PC-3 (cell line): ENCODE data around the gene ESR1. TPM values are rescaled to one million over a fixed set of nuclear protein-coding genes. Genes with fewer than 3 reads are reported as not detected.

Experiments
- ATAC-seq: fragments of 200-7000 bp; cut with Tn5 transposase; 2 replicates; pipeline ENCODE4 v1.9.1; 2020; ENCODE audit warnings: mild to moderate bottlenecking, moderate library complexity
- BruUV-seq: library from RNA; stranded (reverse); fragments of 400-500 nt; replicated peaks from 2 replicates; lab custom pipeline; 2021; lab: Mats Ljungman, UMichigan
- CTCF ChIA-PET: fragments of 300-600 bp; sonication (Branson Sonifier 250); formaldehyde crosslinking; loops from one replicate; lab custom pipeline; 2022; ENCODE audit warnings: antibody characterized with exemption; lab: Charles Lee
- POLR2A ChIA-PET: fragments of 300-600 bp; sonication (Branson Sonifier 250); formaldehyde crosslinking; loops from one replicate; lab custom pipeline; 2022; ENCODE audit warnings: antibody characterized with exemption; ENCODE audit not compliant: unreplicated experiment; lab: Charles Lee
- DNase-seq: peaks from one replicate; pipeline ENCODE4 v3.0.0-alpha.2; 2015
- H2AFZ ChIP-seq: fragments of 300-600 bp; sonication (generic); 2 replicates; pipeline ENCODE4 v1.6.0; 2016; ENCODE audit warnings: antibody characterized with exemption, low read length
- H3F3A ChIP-seq: fragments of 300-600 bp; sonication (generic); one replicate; pipeline ENCODE4 v1.6.0; 2017; ENCODE audit warnings: antibody characterized with exemption, low read length, control low read depth, mild to moderate bottlenecking; ENCODE audit not compliant: unreplicated experiment
- H3K27ac ChIP-seq: fragments of 300-600 bp; sonication (generic); 2 replicates; pipeline ENCODE4 v1.5.1; 2016; ENCODE audit warnings: mild to moderate bottlenecking, low read length
- H3K27me3 ChIP-seq: fragments of 300-600 bp; sonication (generic); 2 replicates; pipeline ENCODE4 v1.6.1; 2016; ENCODE audit warnings: low read length, mixed read lengths
- H3K36me3 ChIP-seq: fragments of 300-600 bp; sonication (generic); 2 replicates; pipeline ENCODE4 v1.6.1; 2016; ENCODE audit warnings: low read depth, mixed run types, low read length, mixed read lengths
- H3K4me1 ChIP-seq: fragments of 300-600 bp; sonication (generic); 2 replicates; pipeline ENCODE4 v1.5.1; 2016; ENCODE audit warnings: low read length; ENCODE audit not compliant: insufficient read depth
- H3K4me2 ChIP-seq: fragments of 300-600 bp; sonication (generic); 2 replicates; pipeline ENCODE4 v1.6.0; 2016; ENCODE audit warnings: low read length
- H3K4me3 ChIP-seq: fragments of 300-600 bp; sonication (generic); 2 replicates; pipeline ENCODE4 v1.5.1; 2016; ENCODE audit warnings: mild to moderate bottlenecking, low read length, mixed read lengths
- H3K79me2 ChIP-seq: fragments of 300-600 bp; sonication (generic); 2 replicates; pipeline ENCODE4 v1.6.1; 2017; ENCODE audit warnings: low read length, mixed read lengths
- H3K9ac ChIP-seq: fragments of 300-600 bp; sonication (generic); 2 replicates; pipeline ENCODE4 v1.6.0; 2016; ENCODE audit warnings: mild to moderate bottlenecking, low read length
- H3K9me2 ChIP-seq: fragments of 300-600 bp; sonication (generic); replicated peaks from 2 replicates; pipeline ENCODE4 v1.6.1; 2016; ENCODE audit warnings: mixed run types, low read length, mixed read lengths
- H3K9me3 ChIP-seq: fragments of 300-600 bp; sonication (generic); 2 replicates; pipeline ENCODE4 v1.6.1; 2016; ENCODE audit warnings: low read length, mixed read lengths
- H4K20me1 ChIP-seq: fragments of 300-600 bp; sonication (generic); 2 replicates; pipeline ENCODE4 v1.6.1; 2016; ENCODE audit warnings: low read length, mixed read lengths
- CTCF ChIP-seq: fragments of 300-600 bp; sonication (generic); conservative IDR thresholded peaks from 2 replicates; pipeline ENCODE4 v1.5.1; 2017; ENCODE audit warnings: antibody characterized with exemption, low read depth, mild to moderate bottlenecking, low read length
- EZH2 ChIP-seq: fragments of 300-600 bp; sonication (generic); IDR thresholded peaks from one replicate; pipeline ENCODE4 v1.6.1; 2017; ENCODE audit warnings: antibody characterized with exemption, mild to moderate bottlenecking, low read length; ENCODE audit not compliant: unreplicated experiment
- EZH2phosphoT487 ChIP-seq: fragments of 300-600 bp; sonication (generic); IDR thresholded peaks from 2 replicates; pipeline ENCODE4 v1.6.1; 2018; ENCODE audit warnings: mild to moderate bottlenecking, antibody characterized with exemption, low read length, borderline replicate concordance
- intact Hi-C: fragments of 100-400 bp; cut with micrococcal nuclease; formaldehyde crosslinking; loops from 2 replicates; pipeline ENCODE4 v1.9.0; 2023
- total RNA-seq: library from RNA; depleted of rRNA; stranded (reverse); fragments of >200 nt; gene quantifications from 2 replicates; pipeline ENCODE4 v1.2.3, GENCODE V29; 2014

Gene ESR1
- total RNA-seq, 1 experiment from 2014 or later: 5.9 TPM

DNA sequence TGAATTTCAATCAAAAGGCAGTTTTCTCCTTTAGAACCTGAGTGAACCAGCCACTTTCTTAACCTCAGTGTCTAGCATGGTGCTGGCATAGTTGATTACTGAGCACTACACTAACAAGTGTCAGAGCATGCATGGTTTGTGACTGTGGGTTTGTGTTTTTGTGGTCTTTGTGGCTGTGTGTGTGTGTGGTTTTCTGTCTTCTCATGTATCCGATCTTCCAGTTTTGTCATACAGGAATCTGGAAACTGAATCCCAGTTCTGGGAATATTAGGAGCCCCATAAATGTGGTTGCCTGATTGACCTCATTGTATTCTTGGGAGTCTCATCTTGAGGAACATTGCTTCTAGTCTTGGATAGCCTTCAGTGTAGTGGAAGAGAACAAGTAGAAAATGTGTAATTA lies 73.7 kb downstream of the ESR1 start:
- Histone ChIP-seq H3K27me3 (no peaks in the 10 kb centered on the region), H3K4me2 (no peak overlapping the region), H3K79me2 (no peaks in the 10 kb centered on the region), H3F3A (no peaks in the 10 kb centered on the region), H3K9me2 (no peaks in the 10 kb centered on the region), H3K4me1 (peaks cover 9% of the 10 kb centered on the region; the same call in 1 of the 2 replicates), H2AFZ (no peak overlapping the region), H4K20me1 (no peaks in the 10 kb centered on the region), H3K9me3 (no peaks in the 10 kb centered on the region), H3K27ac (no peak overlapping the region), H3K36me3 (no peaks in the 10 kb centered on the region), H3K4me3 (no peak overlapping the region), H3K9ac (no peak overlapping the region)
- DNase-seq (no peak), ATAC-seq (no peak)
- BruUV-seq: no TSS peak
- TF ChIP-seq EZH2phosphoT487 (no peak), CTCF (no peak), EZH2 (no peak)
- ChIA-PET CTCF (no interaction called here), POLR2A (no interaction called here)
- intact Hi-C loops: no loop called here

DNA sequence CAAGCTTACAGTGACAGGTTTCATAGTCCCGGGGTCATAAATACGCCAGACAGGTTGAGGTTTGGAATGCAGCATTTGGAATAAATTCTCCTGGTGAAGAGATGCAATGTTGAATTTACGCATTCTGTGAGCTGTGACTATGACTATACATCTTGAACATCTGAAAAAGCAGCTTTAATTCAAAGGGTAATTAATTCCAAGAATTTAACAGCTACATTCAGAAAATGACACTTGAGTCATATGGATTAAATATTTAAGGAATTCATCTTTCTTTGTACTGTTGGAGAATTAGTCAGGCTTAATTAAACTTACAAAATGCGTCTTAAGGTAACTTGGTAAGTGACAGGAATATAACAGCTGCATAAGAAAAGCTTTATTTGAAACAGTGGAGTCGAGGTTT lies 74.7 kb downstream of the ESR1 start:
- no peaks in the 10 kb centered on the region for H4K20me1 ChIP-seq
- peaks cover 9% of the 10 kb centered on the region; the same call in 1 of the 2 replicates for H3K4me1 ChIP-seq
- no peaks in the 10 kb centered on the region for H3K27me3 ChIP-seq
- no peak overlapping the region for H2AFZ ChIP-seq
- intact Hi-C loops: no loop called here
- H3K27ac ChIP-seq: no peak overlapping the region
- no peaks in the 10 kb centered on the region for H3F3A ChIP-seq
- no peak overlapping the region for H3K4me2 ChIP-seq
- H3K4me3 ChIP-seq: no peak overlapping the region
- DNase-seq: no peak
- H3K9ac ChIP-seq: no peak overlapping the region
- no peaks in the 10 kb centered on the region for H3K9me2 ChIP-seq
- no peak for TF ChIP-seq CTCF
- POLR2A ChIA-PET: no interaction called here
- H3K9me3 ChIP-seq: no peaks in the 10 kb centered on the region
- H3K36me3 ChIP-seq: no peaks in the 10 kb centered on the region
- ATAC-seq: no peak
- CTCF ChIA-PET: no interaction called here
- BruUV-seq: no TSS peak
- no peaks in the 10 kb centered on the region for H3K79me2 ChIP-seq

GRCh38 chr6:151885234-151885633 lies 77.8 kb downstream of the ESR1 start:
- Histone ChIP-seq H2AFZ (no peak overlapping the region), H4K20me1 (no peaks in the 10 kb centered on the region), H3K4me2 (0 out of 2 replicates have a peak overlapping the region, but pooled peaks have one; percentile 7), H3K27ac (no peak overlapping the region), H3K36me3 (no peaks in the 10 kb centered on the region), H3K9me2 (no peaks in the 10 kb centered on the region), H3K27me3 (no peaks in the 10 kb centered on the region), H3K9ac (no peak overlapping the region), H3K4me1 (peaks cover 9% of the 10 kb centered on the region; the same call in 1 of the 2 replicates), H3F3A (no peaks in the 10 kb centered on the region), H3K79me2 (no peaks in the 10 kb centered on the region), H3K9me3 (no peaks in the 10 kb centered on the region), H3K4me3 (no peak overlapping the region)
- no peak for TF ChIP-seq CTCF
- TF ChIP-seq EZH2phosphoT487: no peak
- TF ChIP-seq EZH2: no peak
- ATAC-seq (peak; percentile 38; the same call in 1 of the 2 replicates), DNase-seq (peak; percentile 72)
- intact Hi-C loops: no loop called here
- CTCF ChIA-PET: no interaction called here
- BruUV-seq: no TSS peak
- POLR2A ChIA-PET: no interaction called here
